WI38 (cell line): Measurements from ENCODE around the gene IL12RB2.

Experiments
- H3K4me3 ChIP-seq: 2 replicates; pipeline ENCODE4 v1.5.1; 2011; ENCODE audit warnings: low read depth, mild to moderate bottlenecking, control low read depth, low read length
- CTCF ChIP-seq: IDR thresholded peaks from 2 replicates; pipeline ENCODE4 v1.5.1; 2012; ENCODE audit warnings: low read depth, mild to moderate bottlenecking, control low read depth, low read length

The IL12RB2 gene

GRCh38 chr1:67427947-67428346, 120.3 kb downstream of the IL12RB2 start:
- peak overlapping the region; percentile 96 for H3K4me3 ChIP-seq
- no peak for TF ChIP-seq CTCF

GRCh38 chr1:67429011-67429527, 121.4 kb downstream of the IL12RB2 start:
- no peak for TF ChIP-seq CTCF

GRCh38 chr1:67429528-67430357, 122.1 kb downstream of the IL12RB2 start:
- no peak for TF ChIP-seq CTCF
- H3K4me3 ChIP-seq = peak overlapping the region; percentile 96

More at GRCh38 chr1:67429011-67429527, 121.4 kb downstream of the IL12RB2 start:
- peak overlapping the region; percentile 96 for H3K4me3 ChIP-seq

DNA sequence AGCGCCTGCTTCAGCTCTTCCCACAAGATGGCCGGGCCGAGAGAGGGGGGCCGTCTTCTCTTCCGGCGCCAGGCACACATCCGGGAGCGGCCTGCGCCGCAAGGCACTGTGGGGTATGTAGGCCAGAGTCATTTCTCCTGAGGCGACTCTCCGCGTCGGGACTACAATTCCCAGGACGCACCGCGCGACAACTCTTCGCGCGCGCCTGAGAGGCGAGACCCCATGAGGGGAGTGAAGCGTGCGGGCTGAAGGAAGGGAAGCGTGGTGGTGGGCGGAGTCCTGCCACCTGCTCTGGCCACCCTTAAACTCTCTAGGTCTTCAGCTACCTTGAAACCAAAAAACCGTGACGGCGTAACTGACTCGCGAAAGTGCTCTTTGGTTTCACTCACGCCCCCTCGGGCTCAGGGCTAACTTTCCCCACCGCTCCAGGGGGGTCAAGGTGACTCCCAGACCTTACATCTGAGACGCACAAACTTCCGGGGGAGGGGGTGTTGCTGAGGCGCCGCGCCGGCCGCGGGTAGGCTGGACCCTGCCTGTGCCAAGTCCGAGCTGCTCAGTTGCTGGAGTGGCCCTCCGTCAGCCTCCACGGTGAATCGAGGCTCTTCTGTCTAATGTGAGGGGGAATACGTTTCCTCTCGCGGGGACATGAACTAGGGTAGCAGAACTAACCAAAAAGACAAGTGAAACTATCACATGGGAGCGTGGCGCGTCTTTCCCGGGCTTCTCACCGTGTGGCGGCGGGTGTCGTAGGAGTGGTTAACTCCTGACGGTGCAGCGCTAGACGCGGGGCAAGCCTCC, 122.9 kb downstream of the IL12RB2 start, which contains the start of gene SERBP1:
Gene SERBP1 (minus strand): TSS at position 45 of the 798 bp plus-strand sequence. CDS start 102 bp downstream, outside the sequence.
- no peak for TF ChIP-seq CTCF

DNA sequence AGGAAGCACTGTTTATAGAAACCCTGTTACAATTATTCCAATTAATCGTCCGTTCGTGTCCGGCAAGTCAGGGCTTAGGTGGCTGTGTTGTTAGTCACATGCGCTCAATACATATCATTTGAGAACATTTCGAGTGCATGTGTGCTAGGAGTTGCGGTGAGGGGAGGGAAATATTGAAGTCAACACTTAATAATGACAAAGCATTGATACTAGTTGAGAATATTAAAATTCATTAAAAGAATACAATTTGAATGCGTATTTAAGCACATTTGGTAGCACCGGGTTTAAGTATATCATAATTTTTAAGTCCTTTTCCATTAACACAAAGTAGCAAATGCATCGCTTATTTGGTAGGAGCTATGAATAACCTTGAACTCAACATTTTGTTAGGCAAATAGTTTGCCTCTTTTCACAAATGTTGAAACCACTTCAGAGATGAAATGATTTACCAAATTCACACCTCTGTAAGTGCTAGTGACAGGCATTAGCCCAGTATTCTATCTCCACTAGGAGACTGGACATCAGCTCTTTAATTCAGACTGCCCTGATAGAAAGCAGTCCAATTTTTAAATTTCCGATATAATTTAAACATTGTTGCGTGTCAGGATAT, 123.6 kb downstream of the IL12RB2 start:
- no peak for TF ChIP-seq CTCF
- peak overlapping the region; percentile 96 for H3K4me3 ChIP-seq

More for the DNA sequence above, 122.9 kb downstream of the IL12RB2 start, which contains the start of gene SERBP1:
- H3K4me3 ChIP-seq = peak within 1 kb of the TSS; percentile 96

- H3K4me3 ChIP-seq = no peak overlapping the region
- TF ChIP-seq CTCF = no peak
Measured at GRCh38 chr1:67431869-67432578, 124.4 kb downstream of the IL12RB2 start.
